GM21515 (cell line): Measurements from ENCODE around the gene NFXL1.

Experiments
- ATAC-seq: cut with Tn5 transposase; IDR thresholded peaks from one replicate; pipeline ENCODE4 v1.9.1; 2021; ENCODE audit not compliant: unreplicated experiment

NFXL1 gene

GRCh38 chr4:47899639-47900038 is 14.7 kb downstream of the NFXL1 start:
- no peak for ATAC-seq

GRCh38 chr4:47891928-47892327 is 22.5 kb downstream of the NFXL1 start:
- no peak for ATAC-seq

- no peak for ATAC-seq
Observed at GRCh38 chr4:47882228-47882627, 32.2 kb downstream of the NFXL1 start.

DNA sequence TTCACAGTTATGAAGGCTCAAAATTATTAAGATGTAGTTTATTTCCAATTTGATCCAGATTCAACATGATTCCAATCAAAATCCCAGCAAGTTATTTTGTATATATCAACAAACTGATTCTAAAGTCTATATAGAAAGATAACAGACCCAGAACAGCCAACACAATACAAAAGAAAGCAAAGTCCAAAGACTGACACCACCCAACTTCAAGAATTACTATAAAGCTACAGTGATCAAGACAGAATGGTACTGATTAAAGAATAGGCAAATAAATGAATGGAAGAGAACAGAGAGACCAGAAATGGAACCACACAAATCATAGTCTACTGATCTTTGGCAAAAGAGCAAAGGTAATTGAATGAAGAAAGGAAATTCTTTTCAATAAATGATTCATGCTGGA is 34.9 kb downstream of the NFXL1 start:
- no peak for ATAC-seq

GRCh38 chr4:47876784-47877546 is 37.4 kb downstream of the NFXL1 start:
- no peak for ATAC-seq

DNA sequence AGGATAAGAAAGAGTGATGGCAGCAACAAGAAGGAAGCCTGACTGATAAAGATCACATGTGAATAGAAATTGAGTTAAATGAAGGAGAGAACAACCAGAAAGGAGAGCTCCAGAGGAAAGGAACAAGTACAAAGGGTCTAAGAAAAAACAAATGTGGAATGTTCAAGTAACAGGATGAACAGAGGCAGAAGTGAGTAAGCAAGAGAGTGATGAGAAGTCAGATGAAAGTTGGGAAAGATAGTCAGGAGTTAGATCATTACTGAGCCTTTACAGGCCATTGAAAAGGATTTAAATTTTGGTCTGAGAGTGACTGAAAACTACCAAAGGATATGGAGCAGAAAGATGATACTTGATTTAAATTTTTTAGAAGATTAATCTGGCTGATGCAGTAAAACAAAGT is 38.1 kb downstream of the NFXL1 start:
- ATAC-seq: no peak

- no peak for ATAC-seq
Observed at GRCh38 chr4:47873877-47874541, 40.4 kb downstream of the NFXL1 start.

DNA sequence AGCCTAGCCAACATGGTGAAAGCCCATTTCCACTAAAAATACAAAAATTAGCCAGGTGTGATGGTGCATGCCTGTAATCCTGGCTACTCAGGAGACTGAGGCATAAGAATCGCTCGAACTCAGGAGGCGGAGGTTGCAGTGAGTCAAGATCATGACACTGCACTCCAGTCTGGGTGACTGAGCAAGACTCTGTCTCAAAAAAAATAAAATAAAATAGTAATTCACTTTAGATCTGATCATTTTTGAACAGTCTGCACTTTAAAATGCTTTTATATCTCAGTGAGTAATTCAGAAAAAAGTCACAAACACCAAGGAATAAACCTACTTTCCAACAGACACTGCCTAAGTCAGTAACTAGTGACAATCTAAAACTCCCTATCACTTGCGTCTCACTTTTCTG is 50.9 kb downstream of the NFXL1 start:
- no peak for ATAC-seq

- ATAC-seq: no peak
Observed at GRCh38 chr4:47862297-47862696, 52.1 kb downstream of the NFXL1 start.

DNA sequence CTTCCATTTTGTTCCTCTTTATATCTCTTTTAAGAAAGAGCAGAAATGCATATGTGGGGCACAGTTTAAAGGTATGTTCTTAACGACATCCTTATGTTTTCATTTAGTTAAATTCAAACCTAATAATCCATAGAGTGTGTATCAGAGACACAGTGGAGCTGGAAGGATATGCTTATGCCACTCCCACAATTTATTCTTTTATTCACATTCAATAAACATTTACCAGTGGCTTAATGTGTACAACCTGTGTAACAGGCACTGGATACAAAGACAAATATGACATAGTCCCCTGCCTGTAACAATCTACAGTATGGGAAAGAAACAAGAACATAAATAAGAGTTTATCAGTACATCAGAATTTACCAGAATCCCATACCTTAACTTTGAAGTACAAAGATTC is 54.1 kb downstream of the NFXL1 start:
- ATAC-seq: no peak

DNA sequence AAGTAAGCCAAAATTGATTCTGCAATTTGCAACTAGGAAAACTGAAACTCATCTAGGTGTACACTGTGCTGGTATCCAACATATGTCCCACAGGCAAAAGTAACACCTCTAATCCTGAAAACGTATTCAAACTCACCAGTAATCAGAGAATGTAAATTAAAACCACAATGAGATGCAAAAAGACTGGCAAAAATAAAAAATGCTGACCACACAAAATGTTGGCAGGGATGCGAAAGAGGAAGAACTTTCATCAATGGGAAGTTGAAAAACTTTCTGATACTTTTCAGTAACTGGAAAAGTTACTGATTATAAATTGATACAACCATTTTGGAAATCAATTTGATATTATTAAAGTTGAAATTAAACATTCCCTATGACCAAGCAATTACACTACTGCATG is 56.4 kb downstream of the NFXL1 start:
- ATAC-seq: no peak

DNA sequence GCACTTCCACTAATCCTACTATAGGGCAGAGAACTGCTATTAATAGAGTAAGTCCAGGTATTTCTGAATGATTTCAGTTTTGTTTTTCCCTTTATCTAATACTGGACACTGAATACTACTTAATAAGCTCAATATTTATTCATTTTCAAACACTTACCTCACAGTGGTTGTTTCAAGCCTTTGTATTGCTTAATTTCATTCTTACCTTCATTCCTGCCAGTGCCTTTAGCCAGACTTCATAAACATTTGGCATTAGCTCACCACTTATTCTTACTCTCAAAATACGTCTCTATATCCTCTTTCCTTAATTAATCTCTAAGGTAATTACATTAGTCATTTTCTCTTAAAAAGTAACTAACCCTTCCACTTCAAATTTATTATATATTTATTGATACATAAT is 57.7 kb downstream of the NFXL1 start:
- no peak for ATAC-seq

DNA sequence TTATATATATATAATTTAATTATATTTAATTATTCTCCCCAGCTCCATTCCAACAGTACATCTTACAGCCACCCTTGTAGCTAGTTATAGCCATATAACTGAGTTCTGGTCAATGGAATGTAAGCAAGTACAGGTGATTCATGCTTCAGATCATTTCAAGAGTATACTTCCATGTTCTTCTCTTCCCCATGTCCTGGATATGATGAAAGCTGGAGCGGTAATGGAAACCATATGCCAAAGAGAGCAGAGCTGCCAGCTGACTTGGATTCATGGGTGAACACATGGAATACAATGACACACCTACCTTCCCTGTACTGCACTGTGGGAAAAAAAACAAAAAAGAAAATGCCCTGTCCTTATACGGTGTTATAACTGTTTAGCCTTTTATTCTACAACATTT is 59.0 kb downstream of the NFXL1 start:
- no peak for ATAC-seq

DNA sequence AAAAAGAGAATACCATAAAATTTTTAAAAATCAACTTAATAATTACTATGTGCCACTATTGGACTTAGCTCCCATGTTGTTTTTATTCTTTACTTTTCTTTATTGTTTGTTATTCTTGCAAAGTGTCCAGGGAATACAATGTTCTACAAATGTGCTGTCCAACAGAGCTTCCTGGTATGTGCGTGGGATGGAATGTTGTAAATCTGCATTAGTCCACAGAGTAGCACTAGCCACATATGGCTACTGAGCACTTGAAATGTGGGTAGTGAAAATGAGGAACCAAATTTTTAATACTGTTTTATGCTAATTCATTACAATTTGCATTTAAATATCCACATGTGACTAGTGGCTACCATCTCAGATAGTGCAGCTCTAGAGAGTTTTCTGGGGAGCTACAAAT is 62.2 kb downstream of the NFXL1 start:
- no peak for ATAC-seq

DNA sequence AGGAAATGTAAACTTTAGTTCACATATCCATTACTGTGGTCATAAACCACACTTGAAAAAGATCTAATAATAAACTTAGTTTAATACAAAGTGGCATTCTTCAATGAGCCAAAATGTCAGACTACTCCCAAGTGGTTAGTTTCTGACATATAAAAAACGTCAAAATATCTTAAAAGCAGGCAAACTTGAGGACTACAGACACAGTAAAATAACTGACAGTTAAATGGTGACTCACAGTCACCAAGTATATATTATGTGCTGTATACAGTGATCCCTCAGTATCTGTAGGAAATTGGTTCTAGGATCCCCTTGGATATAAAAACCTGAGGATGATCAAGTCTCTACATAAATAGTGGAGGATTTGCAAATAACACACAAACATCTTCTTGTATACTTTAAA is 64.9 kb downstream of the NFXL1 start:
- no peak for ATAC-seq

DNA sequence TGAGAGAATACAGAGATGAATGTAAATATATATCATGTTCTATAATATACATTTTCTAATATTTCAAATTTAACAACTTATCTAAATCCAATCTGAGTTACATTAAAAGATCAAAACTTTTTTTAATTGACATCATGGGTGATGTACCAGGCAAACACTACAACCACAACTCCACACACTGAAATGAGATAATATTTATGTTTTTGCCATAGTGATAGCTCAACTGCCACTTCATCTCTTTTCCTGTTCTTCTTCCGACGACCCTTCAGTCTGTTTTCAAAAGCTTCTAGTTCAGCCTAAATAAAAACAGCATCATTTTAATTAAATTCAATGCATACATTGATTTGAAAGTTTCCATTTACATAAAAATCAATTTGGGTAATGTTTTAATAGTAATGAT is 66.3 kb downstream of the NFXL1 start:
- no peak for ATAC-seq

DNA sequence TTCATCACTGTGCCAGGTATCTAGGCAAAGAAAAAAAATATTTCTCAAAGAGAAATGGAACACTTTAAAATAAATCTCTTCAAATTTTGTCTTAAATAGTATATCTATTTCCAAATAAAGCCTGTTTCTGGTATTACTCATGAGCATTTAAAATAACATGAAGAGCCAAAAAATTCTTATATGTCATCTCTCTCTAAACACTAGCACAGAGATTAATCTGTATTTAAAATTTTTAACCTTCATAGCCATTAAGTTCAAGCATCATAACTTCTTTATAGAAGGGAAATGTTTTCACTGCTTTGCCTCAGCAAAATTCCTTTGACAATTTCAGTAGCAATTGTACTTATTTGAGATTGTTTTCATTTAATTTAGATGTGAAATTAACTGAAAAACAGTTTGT is 71.4 kb downstream of the NFXL1 start:
- no peak for ATAC-seq

DNA sequence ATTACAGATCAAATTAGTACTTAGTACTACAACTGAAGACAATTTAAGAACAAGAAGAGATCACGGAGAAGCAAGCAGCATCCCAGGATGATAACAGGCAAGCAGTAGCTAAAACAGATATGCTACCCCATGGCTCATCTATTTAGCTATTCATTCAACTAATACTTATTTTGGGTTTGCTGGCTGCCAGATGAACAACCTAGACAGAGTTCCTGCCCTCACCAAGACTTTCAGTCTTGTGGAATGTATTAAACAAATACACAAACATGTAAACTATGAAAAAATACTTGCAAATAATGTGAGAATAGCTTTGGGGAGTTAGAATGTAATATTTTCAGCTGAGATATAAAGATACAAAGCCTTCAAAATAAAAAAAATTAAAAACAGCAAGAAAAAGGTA is 74.1 kb downstream of the NFXL1 start:
- ATAC-seq: no peak

DNA sequence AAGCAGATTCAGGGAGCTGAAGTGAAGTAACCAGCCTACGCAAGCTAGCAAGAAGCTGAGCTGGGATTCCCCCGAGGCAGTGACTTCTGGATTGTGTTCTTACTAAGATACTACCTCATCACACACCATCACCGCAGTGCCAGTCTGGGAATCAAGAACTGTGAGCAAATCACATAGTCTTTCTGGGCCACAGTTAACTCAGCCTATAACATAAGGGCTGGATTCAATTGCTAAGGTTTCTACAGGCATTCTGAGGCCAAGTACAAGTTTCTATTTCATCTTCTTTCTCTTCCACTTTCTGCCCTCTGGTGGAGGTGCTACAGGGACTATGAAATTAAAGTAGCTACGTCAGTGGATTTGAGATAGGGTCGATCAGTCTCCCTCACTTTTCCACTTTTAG is 75.1 kb downstream of the NFXL1 start:
- peak; percentile 60 for ATAC-seq

GRCh38 chr4:47838445-47838844 is 75.9 kb downstream of the NFXL1 start:
- ATAC-seq: no peak

GRCh38 chr4:47837908-47838294 is 76.5 kb downstream of the NFXL1 start, which contains the start of gene CORIN:
TSS of gene CORIN (minus strand) at chr4:47838067. CDS start at chr4:47837949, 118 bp downstream.
- no peak for ATAC-seq

DNA sequence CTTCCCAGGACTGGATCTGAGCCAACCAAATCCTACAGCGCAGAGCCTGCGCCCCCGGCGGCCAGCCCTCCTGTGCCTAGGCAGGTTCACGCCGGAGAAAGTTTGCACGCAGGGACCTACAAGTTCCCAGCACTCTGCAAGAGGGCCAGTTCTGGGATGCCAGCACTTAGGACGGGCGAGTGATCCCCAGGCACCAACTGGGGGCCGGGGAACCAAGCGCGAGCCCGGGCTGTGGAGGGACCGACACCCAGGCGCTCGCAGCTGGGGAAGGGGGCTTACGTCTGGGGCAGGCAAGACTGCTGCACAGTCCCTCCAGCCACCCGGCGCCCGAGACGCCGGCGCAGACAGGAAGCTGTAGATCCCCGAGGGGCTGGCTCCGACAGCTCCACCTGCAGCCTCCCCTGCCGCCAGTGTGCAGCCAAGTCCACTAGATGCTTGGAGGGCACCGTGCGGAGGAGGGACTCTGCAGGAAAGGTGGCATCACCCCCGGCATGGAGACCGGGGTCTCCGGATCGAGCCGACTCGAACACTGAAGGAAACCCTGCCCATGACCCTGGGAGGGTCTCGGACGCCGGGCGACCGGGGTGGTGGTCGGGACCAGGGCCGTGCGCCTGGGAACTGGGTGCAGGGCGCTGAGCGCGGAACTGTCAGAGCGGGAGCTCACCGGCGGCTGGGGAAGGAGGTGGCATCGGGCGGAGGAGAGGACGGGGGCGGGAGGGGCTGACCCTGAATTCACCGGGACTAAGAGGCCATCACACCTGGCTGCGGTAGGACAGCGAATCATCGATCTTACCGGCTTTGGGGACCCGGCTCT is 77.1 kb downstream of the NFXL1 start:
- ATAC-seq: peak; percentile 57
